ENCODE data around the gene CKS2. TPM values are rescaled to one million over a fixed set of nuclear protein-coding genes. Genes with fewer than 3 reads are reported as not detected.

The CKS2 gene
- total RNA-seq, 1 experiment from 2014 or later, result 260 TPM

GRCh38 chr9:89346696-89347095 is 35.7 kb downstream of the CKS2 start:
- intact Hi-C loops (cut with micrococcal nuclease; ENCODE audit: unreplicated experiment), result no loop called here

GRCh38 chr9:89347651-89348050 is 36.7 kb downstream of the CKS2 start:
- Histone ChIP-seq H4K20me1 (ENCODE audit: insufficient read depth) (no peaks in the 10 kb centered on the region), H3K27ac (no peak overlapping the region), H3K4me3 (no peak overlapping the region), H3K9me2 (ENCODE audit: insufficient read depth) (no peaks in the 10 kb centered on the region), H3F3A (ENCODE audit: insufficient read depth, low read depth) (no peaks in the 10 kb centered on the region), H2AFZ (no peak overlapping the region), H3K27me3 (ENCODE audit: insufficient read depth, low read depth) (no peaks in the 10 kb centered on the region), H3K9me3 (ENCODE audit: insufficient read depth, low read depth) (no peaks in the 10 kb centered on the region), H3K4me1 (replicated peaks; ENCODE audit: insufficient read depth) (no peaks in the 10 kb centered on the region), H3K79me2 (ENCODE audit: low read depth) (no peaks in the 10 kb centered on the region), H3K36me3 (ENCODE audit: low read depth) (peaks cover 16% of the 10 kb centered on the region), H3K4me2 (no peak overlapping the region)
- BruUV-seq (replicated peaks), result no TSS peak
- no peak for DNase-seq
- TF ChIP-seq EZH2 (IDR thresholded peaks at IDR 0.05; ENCODE audit: low read depth) (no peak), CTCF (conservative IDR thresholded peaks at IDR 0.05) (no peak)
- ChIA-PET CTCF (no interaction called here), POLR2A (ENCODE audit: unreplicated experiment) (no interaction called here)
- intact Hi-C loops (cut with micrococcal nuclease; ENCODE audit: unreplicated experiment), result no loop called here

More at GRCh38 chr9:89346696-89347095, 35.7 kb downstream of the CKS2 start:
- H3K27ac ChIP-seq, result no peak overlapping the region
- H3K4me2 ChIP-seq, result no peak overlapping the region
- no TSS peak for BruUV-seq (replicated peaks)
- no peak overlapping the region for H2AFZ ChIP-seq
- no peak for TF ChIP-seq CTCF (conservative IDR thresholded peaks at IDR 0.05)
- no peak for TF ChIP-seq EZH2 (IDR thresholded peaks at IDR 0.05; ENCODE audit: low read depth)
- no peak overlapping the region for H3K4me3 ChIP-seq
- DNase-seq, result no peak
- no peaks in the 10 kb centered on the region for H4K20me1 ChIP-seq (ENCODE audit: insufficient read depth)
- H3K9me2 ChIP-seq (ENCODE audit: insufficient read depth), result no peaks in the 10 kb centered on the region
- H3K36me3 ChIP-seq (ENCODE audit: low read depth), result peaks cover 25% of the 10 kb centered on the region
- POLR2A ChIA-PET (ENCODE audit: unreplicated experiment), result no interaction called here
- CTCF ChIA-PET, result no interaction called here
- H3K79me2 ChIP-seq (ENCODE audit: low read depth), result no peaks in the 10 kb centered on the region
- no peaks in the 10 kb centered on the region for H3F3A ChIP-seq (ENCODE audit: insufficient read depth, low read depth)
- H3K4me1 ChIP-seq (replicated peaks; ENCODE audit: insufficient read depth), result no peaks in the 10 kb centered on the region
- H3K9me3 ChIP-seq (ENCODE audit: insufficient read depth, low read depth), result no peaks in the 10 kb centered on the region
- H3K27me3 ChIP-seq (ENCODE audit: insufficient read depth, low read depth), result no peaks in the 10 kb centered on the region

GRCh38 chr9:89349607-89350006 is 38.6 kb downstream of the CKS2 start:
- TF ChIP-seq CTCF (conservative IDR thresholded peaks at IDR 0.05) (no peak), EZH2 (IDR thresholded peaks at IDR 0.05; ENCODE audit: low read depth) (no peak)
- Histone ChIP-seq H3K79me2 (ENCODE audit: low read depth) (no peaks in the 10 kb centered on the region), H3K4me3 (no peak overlapping the region), H3F3A (ENCODE audit: insufficient read depth, low read depth) (no peaks in the 10 kb centered on the region), H3K27ac (no peak overlapping the region), H3K4me1 (replicated peaks; ENCODE audit: insufficient read depth) (no peaks in the 10 kb centered on the region), H3K4me2 (no peak overlapping the region), H3K9me2 (ENCODE audit: insufficient read depth) (no peaks in the 10 kb centered on the region), H4K20me1 (ENCODE audit: insufficient read depth) (peaks cover 3% of the 10 kb centered on the region; the same call in 1 of the 2 replicates), H3K36me3 (ENCODE audit: low read depth) (peaks cover 15% of the 10 kb centered on the region), H3K27me3 (ENCODE audit: insufficient read depth, low read depth) (no peaks in the 10 kb centered on the region), H2AFZ (no peak overlapping the region), H3K9me3 (ENCODE audit: insufficient read depth, low read depth) (no peaks in the 10 kb centered on the region)
- no peak for DNase-seq
- intact Hi-C loops (cut with micrococcal nuclease; ENCODE audit: unreplicated experiment), result no loop called here
- ChIA-PET CTCF (no interaction called here), POLR2A (ENCODE audit: unreplicated experiment) (no interaction called here)
- BruUV-seq (replicated peaks), result no TSS peak
